Measurements from ENCODE around the gene HINFP. TPM values are rescaled to one million over a fixed set of nuclear protein-coding genes. Genes with fewer than 3 reads are reported as not detected.

Gene HINFP
- total and polyA plus RNA-seq, 9 donors: 15.2 to 27.9 (median 22.4) TPM

- 81 to 86% (median 82%) methylated on average over 10 of the region's 10 CpGs for WGBS, 3 donors
- H3K4me1 ChIP-seq (ENCODE audit: insufficient read depth): peaks cover 10% of the 10 kb centered on the region
- H3K27me3 ChIP-seq: no peaks in the 10 kb centered on the region
- no peak overlapping the region for H3K4me3 ChIP-seq
- no peaks in the 10 kb centered on the region for H3K9me3 ChIP-seq
- peak in 2 of 5 donors; percentile 21 to 28 for DNase-seq
- TF ChIP-seq EP300 (IDR thresholded peaks at IDR 0.05) (no peak), POLR2A (IDR thresholded peaks at IDR 0.05) (no peak), CTCF (IDR thresholded peaks at IDR 0.05) (no peak)
- no peak overlapping the region for H3K27ac ChIP-seq
- no peaks in the 10 kb centered on the region for H3K36me3 ChIP-seq
- intact Hi-C loops (cut with DNase I): no loop called here
Observed at GRCh38 chr11:119110439-119110838, 10.9 kb upstream of the HINFP start.

- Histone ChIP-seq H3K27ac (no peak overlapping the region), H3K4me1 (ENCODE audit: insufficient read depth) (peaks cover 8% of the 10 kb centered on the region), H3K27me3 (no peaks in the 10 kb centered on the region), H3K9me3 (no peaks in the 10 kb centered on the region), H3K4me3 (no peak overlapping the region), H3K36me3 (no peaks in the 10 kb centered on the region)
- intact Hi-C loops (cut with DNase I): no loop called here
- TF ChIP-seq CTCF (IDR thresholded peaks at IDR 0.05) (no peak), EP300 (IDR thresholded peaks at IDR 0.05) (no peak), POLR2A (IDR thresholded peaks at IDR 0.05) (no peak)
- DNase-seq: peak in 2 of 5 donors; percentile 15 to 26
- 91 to 93% (median 92%) methylated on average over 11 of the region's 11 CpGs for WGBS, 3 donors
Observed at GRCh38 chr11:119111361-119111925, 9.9 kb upstream of the HINFP start.

DNA sequence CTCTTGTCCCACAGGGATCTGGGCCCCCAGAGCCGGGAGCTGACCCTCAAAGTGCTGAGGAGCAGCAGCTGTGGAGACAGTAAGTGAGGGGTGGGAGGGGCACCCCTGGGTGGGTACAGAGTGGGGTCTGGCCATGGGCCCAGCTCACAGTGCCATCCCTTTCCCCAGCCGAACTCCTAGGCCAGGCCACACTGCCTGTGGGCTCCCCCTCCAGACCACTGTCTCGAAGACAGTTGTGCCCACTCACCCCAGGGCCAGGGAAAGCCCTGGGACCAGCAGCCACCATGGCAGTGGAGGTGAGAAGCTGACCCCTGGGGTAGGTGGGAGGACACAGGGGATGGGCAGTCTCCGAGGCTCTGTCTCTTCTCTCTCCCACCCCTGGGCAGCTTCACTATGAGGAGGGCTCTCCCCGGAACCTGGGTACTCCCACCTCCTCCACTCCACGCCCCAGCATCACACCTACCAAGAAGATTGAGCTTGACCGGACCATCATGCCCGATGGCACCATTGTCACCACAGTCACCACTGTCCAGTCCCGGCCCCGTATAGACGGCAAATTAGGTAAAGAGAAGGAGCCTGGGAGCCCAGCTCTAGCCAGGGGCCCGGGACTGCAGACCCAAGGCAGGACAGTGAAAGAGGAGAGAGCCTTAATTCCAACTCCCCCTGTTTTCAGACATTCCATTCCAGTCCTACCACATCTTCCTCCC is 8.9 kb upstream of the HINFP start:
- peak in 1 of 5 donors; percentile 13 for DNase-seq
- no peak for TF ChIP-seq EP300 (IDR thresholded peaks at IDR 0.05)
- TF ChIP-seq CTCF (IDR thresholded peaks at IDR 0.05): no peak
- TF ChIP-seq POLR2A (IDR thresholded peaks at IDR 0.05): no peak
- H3K36me3 ChIP-seq: no peaks in the 10 kb centered on the region

DNA sequence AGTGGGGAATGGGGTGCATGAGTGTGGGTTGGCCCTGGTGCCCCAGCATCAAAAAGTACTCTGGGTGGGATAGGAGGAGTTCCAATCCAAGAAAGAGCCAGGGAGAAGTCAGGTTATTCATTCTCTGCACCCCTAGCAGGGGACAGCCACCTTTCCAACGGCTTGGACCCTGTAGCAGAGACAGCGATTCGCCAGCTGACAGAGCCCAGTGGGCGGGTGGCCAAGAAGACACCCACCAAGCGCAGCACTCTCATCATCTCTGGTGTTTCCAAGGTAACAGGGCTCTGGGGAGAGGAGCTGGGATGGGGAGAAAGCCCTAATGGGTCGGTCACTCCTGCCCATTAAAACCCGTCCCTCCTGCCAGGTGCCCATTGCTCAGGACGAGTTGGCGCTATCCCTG is 7.7 kb upstream of the HINFP start:
- H3K9me3 ChIP-seq: no peaks in the 10 kb centered on the region
- DNase-seq: no peak
- intact Hi-C loops (cut with DNase I): no loop called here
- no peaks in the 10 kb centered on the region for H3K4me1 ChIP-seq (ENCODE audit: insufficient read depth)
- H3K27me3 ChIP-seq: no peaks in the 10 kb centered on the region
- no peak overlapping the region for H3K27ac ChIP-seq
- H3K36me3 ChIP-seq: no peaks in the 10 kb centered on the region
- H3K4me3 ChIP-seq: no peak overlapping the region
- 88 to 94% (median 93%) methylated on average over 9 of the region's 9 CpGs for WGBS, 3 donors
- no peak for TF ChIP-seq POLR2A (IDR thresholded peaks at IDR 0.05)
- no peak for TF ChIP-seq EP300 (IDR thresholded peaks at IDR 0.05)
- no peak for TF ChIP-seq CTCF (IDR thresholded peaks at IDR 0.05)

More for the DNA sequence above, 8.9 kb upstream of the HINFP start:
- WGBS, 3 donors: 85 to 89% (median 86%) methylated on average over 12 of the region's 12 CpGs
- Histone ChIP-seq H3K4me3 (no peak overlapping the region), H3K9me3 (no peaks in the 10 kb centered on the region), H3K27me3 (no peaks in the 10 kb centered on the region), H3K27ac (no peak overlapping the region), H3K4me1 (ENCODE audit: insufficient read depth) (peaks cover 8% of the 10 kb centered on the region)
- intact Hi-C loops (cut with DNase I): no loop called here
